ENCODE measurements around the gene CYP17A1.
"Not testable (repeated sequence)": the region's sequence is repeated elsewhere in the genome, so short reads cannot be mapped to it uniquely, and the experiment has no call there.

The CYP17A1 gene

DNA sequence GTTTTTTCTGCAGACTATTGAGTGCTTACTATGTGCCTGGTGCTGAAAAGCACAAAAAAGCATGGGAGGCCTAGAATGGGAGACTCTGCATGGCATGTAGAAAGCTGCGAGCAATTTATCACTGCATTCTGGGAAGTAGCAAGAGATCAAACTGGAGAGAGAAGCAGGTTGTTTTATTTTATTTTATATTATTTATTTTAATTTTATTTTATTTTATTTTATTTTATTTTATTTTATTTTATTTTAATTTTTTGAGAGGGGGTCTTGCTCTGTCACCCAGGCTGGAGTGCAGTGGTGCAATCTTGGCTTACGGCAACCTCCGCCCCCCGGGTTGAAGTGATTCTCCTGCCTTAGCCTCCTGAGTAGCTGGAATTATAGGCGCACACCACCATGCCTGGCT is 17.2 kb downstream of the CYP17A1 start:
- 95 to 97% methylated on average over 5 of the region's 5 CpGs for WGBS, 2 experiments
- H3K27ac ChIP-seq (ENCODE audit: insufficient read depth, low read depth, low read length, poor library complexity, severe bottlenecking); H3K36me3 ChIP-seq (ENCODE audit: control insufficient read depth, insufficient read depth, low read length); H3K27me3 ChIP-seq (ENCODE audit: control insufficient read depth, insufficient read depth, low read length, poor library complexity, severe bottlenecking); H3K4me3 ChIP-seq (ENCODE audit: insufficient read depth, low read depth, low read length); H3K9me3 ChIP-seq (ENCODE audit: control insufficient read depth, low read length); H3K4me1 ChIP-seq (ENCODE audit: control insufficient read depth, insufficient read depth, low read length): not testable (repeated sequence)

DNA sequence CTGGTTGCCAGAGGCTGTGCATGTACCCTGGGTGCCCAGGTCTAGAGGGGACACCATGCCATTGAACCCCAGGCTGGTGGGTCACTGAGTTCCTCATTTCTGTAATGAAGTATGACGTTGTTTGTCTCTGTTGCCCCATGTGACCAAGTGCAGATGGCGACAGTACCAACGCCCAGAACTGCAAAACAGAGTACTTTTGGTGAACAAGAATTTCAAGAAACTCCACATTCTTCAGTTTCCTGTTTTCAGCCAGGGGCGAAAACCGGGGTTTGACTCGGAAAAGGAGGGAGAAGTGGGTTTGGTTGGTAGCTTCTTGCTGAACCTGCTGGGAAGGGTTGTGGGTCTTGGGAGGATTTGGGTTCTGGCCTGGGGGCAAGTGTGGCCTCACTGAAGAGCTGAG is 18.2 kb downstream of the CYP17A1 start:
- Histone ChIP-seq H3K36me3 (ENCODE audit: control insufficient read depth, insufficient read depth, low read length) (no peaks in the 10 kb centered on the region), H3K9me3 (ENCODE audit: control insufficient read depth, low read length) (no peaks in the 10 kb centered on the region), H3K4me3 (ENCODE audit: insufficient read depth, low read depth, low read length) (no peak overlapping the region), H3K27ac (ENCODE audit: insufficient read depth, low read depth, low read length, poor library complexity, severe bottlenecking) (no peak overlapping the region), H3K27me3 (ENCODE audit: control insufficient read depth, insufficient read depth, low read length, poor library complexity, severe bottlenecking) (no peaks in the 10 kb centered on the region), H3K4me1 (ENCODE audit: control insufficient read depth, insufficient read depth, low read length) (no peaks in the 10 kb centered on the region)
- WGBS, 2 experiments: 94 to 95% methylated on average over 6 of the region's 6 CpGs

DNA sequence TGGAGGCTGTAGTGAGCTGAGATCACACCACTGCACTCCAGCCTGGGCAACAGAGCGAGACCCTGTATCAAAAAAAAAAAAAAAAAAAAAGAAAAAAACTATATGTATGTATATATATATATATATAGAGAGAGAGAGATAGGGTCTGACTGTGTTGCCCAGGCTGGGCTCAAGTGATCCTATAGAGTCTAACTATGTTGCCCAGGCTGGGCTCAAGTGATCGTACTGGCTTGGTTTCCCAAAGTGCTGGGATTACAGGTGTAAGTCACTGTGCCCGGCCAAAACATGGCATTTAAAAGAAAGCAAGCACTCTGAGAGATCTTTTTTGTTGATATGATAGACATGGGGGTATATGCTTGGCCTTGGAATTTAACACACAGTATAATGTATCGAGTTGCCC is 20.0 kb downstream of the CYP17A1 start:
- 96% methylated on average over 3 of the region's 4 CpGs for WGBS, 2 experiments
- Histone ChIP-seq H3K27ac (ENCODE audit: insufficient read depth, low read depth, low read length, poor library complexity, severe bottlenecking) (no peak overlapping the region), H3K27me3 (ENCODE audit: control insufficient read depth, insufficient read depth, low read length, poor library complexity, severe bottlenecking) (no peaks in the 10 kb centered on the region), H3K4me1 (ENCODE audit: control insufficient read depth, insufficient read depth, low read length) (no peaks in the 10 kb centered on the region), H3K9me3 (ENCODE audit: control insufficient read depth, low read length) (no peaks in the 10 kb centered on the region), H3K36me3 (ENCODE audit: control insufficient read depth, insufficient read depth, low read length) (peaks cover 6% of the 10 kb centered on the region), H3K4me3 (ENCODE audit: insufficient read depth, low read depth, low read length) (no peak overlapping the region)

DNA sequence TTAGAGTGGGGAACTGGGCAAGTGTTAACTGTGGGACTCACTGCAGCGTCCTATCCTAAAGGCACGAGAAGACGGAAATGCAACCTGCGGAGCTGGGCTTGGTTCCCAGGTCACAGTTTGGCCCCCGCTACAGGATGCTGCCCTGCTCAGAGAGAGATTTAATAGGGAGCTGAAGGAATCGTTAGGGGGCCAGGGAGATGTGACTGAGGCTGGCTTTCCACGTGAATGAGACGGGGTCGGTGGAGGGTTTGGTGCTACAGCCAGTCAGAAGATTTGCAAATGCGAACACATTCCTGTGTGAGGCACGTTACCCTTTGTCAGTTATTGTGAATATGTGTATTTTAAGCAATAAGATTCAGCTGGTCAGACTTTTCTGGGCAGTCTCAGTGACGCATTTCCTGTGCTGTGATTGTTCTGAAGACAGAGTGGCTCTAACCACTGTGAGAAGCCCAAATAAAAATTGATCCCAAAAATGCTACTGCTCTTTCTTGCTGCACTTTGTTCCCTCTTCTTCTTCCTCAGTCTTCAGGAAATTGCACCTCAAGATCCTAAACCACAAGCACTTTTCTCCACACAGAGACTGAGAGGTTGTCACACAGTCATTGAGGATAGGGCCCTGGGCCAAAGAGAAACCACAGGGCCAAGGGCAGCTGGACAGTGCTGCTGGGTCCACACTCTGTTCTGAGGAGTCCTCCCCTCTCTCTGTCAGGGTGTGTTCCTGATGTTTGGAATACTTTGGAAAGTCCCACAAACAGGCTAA is 21.2 kb downstream of the CYP17A1 start:
- H3K9me3 ChIP-seq (ENCODE audit: control insufficient read depth, low read length): no peaks in the 10 kb centered on the region
- H3K36me3 ChIP-seq (ENCODE audit: control insufficient read depth, insufficient read depth, low read length): peaks cover 6% of the 10 kb centered on the region
- H3K4me1 ChIP-seq (ENCODE audit: control insufficient read depth, insufficient read depth, low read length): no peaks in the 10 kb centered on the region
- H3K27ac ChIP-seq (ENCODE audit: insufficient read depth, low read depth, low read length, poor library complexity, severe bottlenecking): no peak overlapping the region
- 76 to 80% methylated on average over 12 of the region's 12 CpGs for WGBS, 2 experiments
- H3K27me3 ChIP-seq (ENCODE audit: control insufficient read depth, insufficient read depth, low read length, poor library complexity, severe bottlenecking): no peaks in the 10 kb centered on the region
- H3K4me3 ChIP-seq (ENCODE audit: insufficient read depth, low read depth, low read length): no peak overlapping the region

DNA sequence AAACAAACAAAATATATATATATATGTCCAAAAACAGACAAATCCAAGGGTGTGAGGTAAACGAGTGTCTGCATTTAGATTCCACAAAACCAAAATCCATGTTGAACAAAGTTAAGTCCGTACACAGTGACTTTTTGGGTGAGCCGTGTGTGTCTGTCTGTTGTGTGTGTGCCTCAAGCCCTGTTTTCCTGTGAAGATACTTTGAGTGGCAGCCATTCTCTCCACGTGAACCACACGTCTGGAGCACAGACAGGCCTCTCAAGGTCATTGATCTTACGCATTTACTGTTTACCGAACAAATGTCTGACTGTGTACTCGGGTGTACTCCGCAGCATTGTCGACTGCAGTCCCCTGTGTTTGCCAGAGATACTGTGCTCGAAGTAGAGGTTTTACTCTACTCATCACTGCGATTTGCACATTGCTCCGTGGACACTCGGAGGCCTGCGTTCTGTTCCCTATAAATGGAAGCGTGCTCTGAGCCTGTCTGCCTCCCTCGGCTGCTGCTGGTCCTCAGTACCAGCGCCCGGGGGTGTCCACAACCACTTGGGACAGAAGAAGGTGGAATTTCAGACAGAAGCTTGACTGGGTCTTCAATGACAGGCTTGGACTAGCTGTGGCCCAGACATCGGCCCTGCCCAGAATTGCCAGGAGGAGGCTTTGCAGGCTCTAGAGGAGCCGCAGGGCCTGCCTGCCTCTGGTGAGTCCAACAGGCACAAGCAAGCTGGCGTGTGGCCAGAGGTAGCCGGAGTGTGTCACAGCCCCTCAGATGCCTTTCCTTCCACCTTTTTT is 22.1 kb downstream of the CYP17A1 start:
- no peaks in the 10 kb centered on the region for H3K27me3 ChIP-seq (ENCODE audit: control insufficient read depth, insufficient read depth, low read length, poor library complexity, severe bottlenecking)
- peaks cover 6% of the 10 kb centered on the region for H3K36me3 ChIP-seq (ENCODE audit: control insufficient read depth, insufficient read depth, low read length)
- H3K4me3 ChIP-seq (ENCODE audit: insufficient read depth, low read depth, low read length): no peak overlapping the region
- WGBS, 2 experiments: 93% methylated on average over 23 of the region's 23 CpGs
- H3K27ac ChIP-seq (ENCODE audit: insufficient read depth, low read depth, low read length, poor library complexity, severe bottlenecking): no peak overlapping the region
- H3K4me1 ChIP-seq (ENCODE audit: control insufficient read depth, insufficient read depth, low read length): no peaks in the 10 kb centered on the region
- no peaks in the 10 kb centered on the region for H3K9me3 ChIP-seq (ENCODE audit: control insufficient read depth, low read length)

DNA sequence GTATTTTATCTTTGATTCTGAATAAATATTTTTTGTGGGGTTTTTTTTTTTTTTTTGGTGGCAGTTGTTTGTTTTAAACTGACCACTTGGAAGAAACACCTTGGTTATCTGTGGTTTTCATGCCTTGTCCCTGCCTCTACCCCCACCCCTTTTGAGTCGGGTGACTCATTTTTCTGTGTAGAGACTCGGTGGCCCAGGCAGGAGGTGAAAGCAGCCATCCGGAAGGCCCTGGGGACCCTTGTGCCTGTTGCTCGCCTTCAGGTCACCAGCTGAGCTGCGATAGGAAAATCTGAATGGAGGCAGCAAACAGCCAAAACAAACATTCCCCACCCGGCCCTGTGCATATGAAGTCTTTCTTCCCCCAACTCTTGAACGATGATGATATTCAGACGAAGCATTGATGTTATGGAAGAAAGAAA is 22.8 kb downstream of the CYP17A1 start:
- H3K9me3 ChIP-seq (ENCODE audit: control insufficient read depth, low read length): no peaks in the 10 kb centered on the region

DNA sequence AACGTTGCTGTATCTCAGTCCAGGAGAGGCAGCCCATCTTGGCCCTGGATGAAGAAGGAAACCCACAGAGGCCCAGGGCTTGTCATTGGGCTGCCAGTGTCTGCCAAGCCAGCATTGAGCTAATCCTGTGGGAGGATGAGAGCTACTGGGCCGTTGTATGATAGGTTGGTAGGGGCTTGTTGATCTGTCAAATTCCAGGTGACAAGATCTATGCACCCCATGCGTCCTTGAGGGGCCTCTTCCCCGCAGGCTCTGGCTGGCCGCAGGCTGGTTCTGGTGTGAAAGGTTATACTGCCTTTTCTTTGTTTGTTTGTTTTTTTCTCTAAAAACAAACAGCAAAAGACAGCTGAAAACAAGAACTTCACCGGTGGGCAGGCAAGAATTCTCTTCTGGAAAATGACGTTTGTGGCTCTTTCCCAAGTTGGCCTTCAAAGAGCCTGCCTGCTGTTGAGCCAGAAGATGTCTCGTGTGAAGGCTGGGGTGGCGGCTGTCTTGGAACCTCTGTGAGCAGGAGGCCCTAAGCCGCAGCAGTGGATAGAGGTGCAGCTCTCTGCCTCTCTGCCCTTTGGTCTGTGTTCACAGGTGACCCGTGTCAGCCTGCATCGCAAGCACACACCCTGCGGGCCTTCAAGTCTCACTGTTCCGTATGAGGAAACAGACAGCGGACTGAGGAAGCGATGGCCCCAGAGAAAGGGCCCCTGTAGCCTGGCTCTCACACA is 23.3 kb downstream of the CYP17A1 start:
- no peaks in the 10 kb centered on the region for H3K27me3 ChIP-seq (ENCODE audit: control insufficient read depth, insufficient read depth, low read length, poor library complexity, severe bottlenecking)
- WGBS, 2 experiments: 91 to 93% methylated on average over 16 of the region's 16 CpGs
- no peaks in the 10 kb centered on the region for H3K4me1 ChIP-seq (ENCODE audit: control insufficient read depth, insufficient read depth, low read length)
- peaks cover 6% of the 10 kb centered on the region for H3K36me3 ChIP-seq (ENCODE audit: control insufficient read depth, insufficient read depth, low read length)
- no peak overlapping the region for H3K4me3 ChIP-seq (ENCODE audit: insufficient read depth, low read depth, low read length)
- H3K9me3 ChIP-seq (ENCODE audit: control insufficient read depth, low read length): no peaks in the 10 kb centered on the region
- no peak overlapping the region for H3K27ac ChIP-seq (ENCODE audit: insufficient read depth, low read depth, low read length, poor library complexity, severe bottlenecking)

More for the DNA sequence above, 22.8 kb downstream of the CYP17A1 start:
- 63 to 78% methylated on average over 5 to 6 of the region's 8 CpGs for WGBS, 2 experiments
- H3K36me3 ChIP-seq (ENCODE audit: control insufficient read depth, insufficient read depth, low read length): peaks cover 6% of the 10 kb centered on the region
- no peak overlapping the region for H3K4me3 ChIP-seq (ENCODE audit: insufficient read depth, low read depth, low read length)
- no peaks in the 10 kb centered on the region for H3K27me3 ChIP-seq (ENCODE audit: control insufficient read depth, insufficient read depth, low read length, poor library complexity, severe bottlenecking)
- no peaks in the 10 kb centered on the region for H3K4me1 ChIP-seq (ENCODE audit: control insufficient read depth, insufficient read depth, low read length)
- no peak overlapping the region for H3K27ac ChIP-seq (ENCODE audit: insufficient read depth, low read depth, low read length, poor library complexity, severe bottlenecking)

DNA sequence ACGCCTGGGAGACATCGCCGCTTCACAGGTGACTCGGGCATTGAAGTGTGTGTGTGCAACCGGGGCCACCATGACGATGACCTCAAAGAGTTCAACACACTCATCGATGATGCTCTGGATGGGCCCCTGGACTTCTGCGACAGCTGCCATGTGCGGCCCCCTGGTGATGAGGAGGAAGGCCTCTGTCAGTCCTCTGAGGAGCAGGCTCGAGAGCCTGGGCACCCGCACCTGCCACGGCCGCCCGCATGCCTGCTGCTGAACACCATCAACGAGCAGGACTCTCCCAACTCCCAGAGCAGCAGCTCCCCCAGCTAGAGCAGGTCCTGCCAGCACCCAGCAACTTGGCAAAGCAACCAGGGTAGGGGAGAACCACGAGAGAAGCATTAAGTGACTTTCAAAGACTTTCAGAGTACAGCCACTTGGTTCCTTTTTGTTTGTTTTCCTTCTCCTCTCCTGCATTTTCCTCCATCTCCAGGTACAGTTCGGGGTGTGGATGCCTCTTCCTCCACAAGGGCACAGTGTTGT is 24.1 kb downstream of the CYP17A1 start:
- Histone ChIP-seq H3K9me3 (ENCODE audit: control insufficient read depth, low read length) (no peaks in the 10 kb centered on the region), H3K36me3 (ENCODE audit: control insufficient read depth, insufficient read depth, low read length) (peaks cover 6% of the 10 kb centered on the region), H3K4me3 (ENCODE audit: insufficient read depth, low read depth, low read length) (no peak overlapping the region), H3K4me1 (ENCODE audit: control insufficient read depth, insufficient read depth, low read length) (peaks cover 5% of the 10 kb centered on the region), H3K27ac (ENCODE audit: insufficient read depth, low read depth, low read length, poor library complexity, severe bottlenecking) (no peak overlapping the region), H3K27me3 (ENCODE audit: control insufficient read depth, insufficient read depth, low read length, poor library complexity, severe bottlenecking) (no peaks in the 10 kb centered on the region)
- WGBS, 2 experiments: 95% methylated on average over 16 to 17 of the region's 17 CpGs

DNA sequence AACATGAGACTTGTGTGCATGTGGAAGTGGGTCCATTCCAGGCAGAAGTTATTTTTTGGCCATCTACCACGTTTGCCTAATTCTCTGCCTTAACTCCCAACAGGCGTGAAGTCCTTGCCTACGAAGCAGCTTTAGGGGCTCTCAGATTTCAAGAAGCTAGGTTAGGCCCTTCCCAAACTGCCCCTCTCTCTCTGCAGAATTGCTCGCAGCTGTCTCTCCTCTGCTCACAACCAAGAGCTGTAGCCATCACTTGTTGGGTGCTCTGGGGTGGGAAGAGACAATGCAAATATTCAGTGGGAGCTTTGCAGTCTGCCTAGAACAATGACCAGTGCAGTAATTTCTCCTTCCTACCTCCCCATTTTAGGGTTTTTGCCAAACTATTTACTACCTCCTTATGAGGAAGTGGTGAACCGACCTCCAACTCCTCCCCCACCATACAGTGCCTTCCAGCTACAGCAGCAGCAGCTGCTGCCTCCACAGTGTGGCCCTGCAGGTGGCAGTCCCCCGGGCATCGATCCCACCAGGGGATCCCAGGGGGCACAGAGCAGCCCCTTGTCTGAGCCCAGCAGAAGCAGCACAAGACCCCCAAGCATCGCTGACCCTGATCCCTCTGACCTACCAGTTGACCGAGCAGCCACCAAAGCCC is 24.9 kb downstream of the CYP17A1 start:
- peak overlapping the region; percentile 42 for H3K27ac ChIP-seq (ENCODE audit: insufficient read depth, low read depth, low read length, poor library complexity, severe bottlenecking)
- 84 to 86% methylated on average over 9 of the region's 9 CpGs for WGBS, 2 experiments
- peaks cover 5% of the 10 kb centered on the region for H3K4me1 ChIP-seq (ENCODE audit: control insufficient read depth, insufficient read depth, low read length)
- no peaks in the 10 kb centered on the region for H3K9me3 ChIP-seq (ENCODE audit: control insufficient read depth, low read length)
- peaks cover 6% of the 10 kb centered on the region for H3K36me3 ChIP-seq (ENCODE audit: control insufficient read depth, insufficient read depth, low read length)
- H3K27me3 ChIP-seq (ENCODE audit: control insufficient read depth, insufficient read depth, low read length, poor library complexity, severe bottlenecking): no peaks in the 10 kb centered on the region
- no peak overlapping the region for H3K4me3 ChIP-seq (ENCODE audit: insufficient read depth, low read depth, low read length)
